Transverse colon (tissue), 4 donors: ENCODE results near the gene DCK. TPM values are rescaled to one million over a fixed set of nuclear protein-coding genes. Genes with fewer than 3 reads are reported as not detected.

Experiments used
- DNase-seq: peaks from one replicate; pipeline ENCODE4 v3.0.0-alpha.2; 2019
- H3K27ac ChIP-seq, 4 donors: fragments of 200-600 bp; sonication (generic); 2 replicates each; pipeline ENCODE4 v1.5.1; 2016 to 2018; ENCODE audit warnings: inconsistent platforms in 4 of 4
- H3K27me3 ChIP-seq: fragments of 200-600 bp; sonication (generic); 2 replicates; pipeline ENCODE4 v1.5.1; 2017; ENCODE audit warnings: inconsistent platforms
- H3K36me3 ChIP-seq, 4 donors: fragments of 200-600 bp; sonication (generic); 2 replicates each; pipeline ENCODE4 v1.5.1; 2017 to 2019; ENCODE audit warnings: inconsistent platforms in 4 of 4
- H3K4me1 ChIP-seq, 4 donors: fragments of 200-600 bp; sonication (generic); 2 replicates each; pipeline ENCODE4 v1.5.1; 2017 to 2020; ENCODE audit warnings: inconsistent platforms in 4 of 4
- H3K4me3 ChIP-seq, 4 donors: fragments of 200-600 bp; sonication (generic); 1 replicate in 1 of 4; 2 replicates in 3 of 4; pipeline versions ENCODE4 v1.5.1 to v1.6.1; 2017 to 2019; ENCODE audit warnings: inconsistent platforms in 4 of 4
- H3K9me3 ChIP-seq, 2 donors: fragments of 200-600 bp; sonication (generic); 2 replicates each; pipeline ENCODE4 v1.5.1; 2017 to 2019; ENCODE audit warnings: inconsistent platforms in 2 of 2
- CTCF ChIP-seq, 5 experiments: fragments of 200-600 bp in 3 of 5; fragments of 450-650 bp in 2 of 5; sonication (generic) in 3 of 5; IDR thresholded peaks; 1 replicate in 2 of 5; 2 replicates in 3 of 5; pipeline ENCODE4 v1.5.1; 2016 to 2017; ENCODE audit warnings: antibody characterized with exemption in 5 of 5, inconsistent platforms in 3 of 5, mild to moderate bottlenecking in 2 of 5, moderate library complexity in 1 of 5
- EP300 ChIP-seq: sonication (generic); formaldehyde crosslinking; IDR thresholded peaks from one replicate; pipeline ENCODE4 v1.6.1; 2017; ENCODE audit warnings: antibody characterized with exemption, low read depth
- POLR2A ChIP-seq: fragments of 450-650 bp; IDR thresholded peaks from one replicate; pipeline ENCODE4 v1.6.1; 2016; ENCODE audit warnings: antibody characterized with exemption, mild to moderate bottlenecking, moderate library complexity
- POLR2AphosphoS5 ChIP-seq, 3 donors: sonication (generic); formaldehyde crosslinking; IDR thresholded peaks; one replicate each; pipeline ENCODE4 v1.6.1; 2016; ENCODE audit warnings: antibody characterized with exemption in 3 of 3
- WGBS, 2 donors: methylation state at CpG; one replicate each; pipeline ENCODE4 v1.1.5; 2018; ENCODE audit warnings: low coverage in 1 of 2; 5-methylcytosine and 5-hydroxymethylcytosine counted together
- in situ Hi-C, 4 donors: fragments of 200-750 bp; cut with MboI; loops; one replicate each; pipeline versions ENCODE4 v1.15.0 to v1.15.1; 2017; ENCODE audit warnings: low sequenced_read_pairs in 3 of 4, low pct_ligation_motif_present in 1 of 4, low pct_unique_long_range_greater_than_20kb in 1 of 4
- intact Hi-C: fragments of 100-400 bp; cut with DNase I; formaldehyde crosslinking; loops from one replicate; pipeline ENCODE4 v1.15.1; 2023; ENCODE audit warnings: low total_unique reads
- total RNA-seq, 4 donors: library from RNA; depleted of rRNA; stranded (reverse); fragments of >200 nt; gene quantifications; one replicate each; pipeline ENCODE4 v1.1.0, GENCODE V29; 2016

The DCK gene
- total RNA-seq, 4 donors from 2014 or later: 6.0 to 18.1 (median 15.9) TPM

- 77 to 90% methylated on average over 4 to 5 of the region's 5 CpGs for WGBS, 2 donors
- Histone ChIP-seq H3K27me3 (no peaks in the 10 kb centered on the region), H3K4me1 (peaks cover 0 to 14% (median 2%) of the 10 kb centered on the region in 4 donors), H3K9me3 (no peaks in the 10 kb centered on the region), H3K36me3 (no peaks in the 10 kb centered on the region), H3K4me3 (no peak overlapping the region), H3K27ac (no peak overlapping the region)
- in situ Hi-C loops: no loop called here
- TF ChIP-seq CTCF (IDR thresholded peaks at IDR 0.05) (no peak), POLR2A (no peak), POLR2AphosphoS5 (IDR thresholded peaks at IDR 0.05) (no peak), EP300 (no peak)
- intact Hi-C loops: no loop called here
- no peak for DNase-seq
Observed at GRCh38 chr4:70948665-70949260, 44.7 kb upstream of the DCK start.

- H3K27me3 ChIP-seq: no peaks in the 10 kb centered on the region
- no peaks in the 10 kb centered on the region for H3K36me3 ChIP-seq
- 53 to 97% methylated on average over 1 of the region's 1 CpG for WGBS, 2 donors
- TF ChIP-seq EP300 (no peak), POLR2AphosphoS5 (IDR thresholded peaks at IDR 0.05) (no peak), POLR2A (no peak), CTCF (IDR thresholded peaks at IDR 0.05) (no peak)
- H3K4me1 ChIP-seq: peaks cover 0 to under 1% (median 0%) of the 10 kb centered on the region in 4 donors
- H3K4me3 ChIP-seq: no peak overlapping the region
- in situ Hi-C loops (no loop called here), intact Hi-C loops (no loop called here)
- H3K27ac ChIP-seq: no peak overlapping the region
- H3K9me3 ChIP-seq: no peaks in the 10 kb centered on the region
- DNase-seq: no peak
Observed at GRCh38 chr4:70954032-70954431, 39.4 kb upstream of the DCK start.

- in situ Hi-C loops (no loop called here), intact Hi-C loops (no loop called here)
- H3K27ac ChIP-seq: no peak overlapping the region
- no peaks in the 10 kb centered on the region for H3K9me3 ChIP-seq
- no peak overlapping the region for H3K4me3 ChIP-seq
- no peak for TF ChIP-seq POLR2AphosphoS5 (IDR thresholded peaks at IDR 0.05)
- no peak for TF ChIP-seq POLR2A
- no peak for TF ChIP-seq EP300
- TF ChIP-seq CTCF (IDR thresholded peaks at IDR 0.05): no peak
- WGBS, 2 donors: 88 to 95% methylated on average over 2 to 5 of the region's 5 CpGs
- H3K27me3 ChIP-seq: no peaks in the 10 kb centered on the region
- H3K4me1 ChIP-seq: no peaks in the 10 kb centered on the region
- peaks cover 0 to 13% (median 3%) of the 10 kb centered on the region in 4 donors for H3K36me3 ChIP-seq
- DNase-seq: no peak
Observed at GRCh38 chr4:70956549-70957210, 36.8 kb upstream of the DCK start.

- Histone ChIP-seq H3K4me1 (no peaks in the 10 kb centered on the region), H3K27ac (no peak overlapping the region), H3K9me3 (no peaks in the 10 kb centered on the region), H3K36me3 (peaks cover 0 to 13% (median 3%) of the 10 kb centered on the region in 4 donors), H3K27me3 (no peaks in the 10 kb centered on the region), H3K4me3 (no peak overlapping the region)
- in situ Hi-C loops (no loop called here), intact Hi-C loops (no loop called here)
- TF ChIP-seq CTCF (IDR thresholded peaks at IDR 0.05) (no peak), POLR2AphosphoS5 (IDR thresholded peaks at IDR 0.05) (no peak), EP300 (no peak), POLR2A (no peak)
- 87 to 90% methylated on average over 3 of the region's 3 CpGs for WGBS, 2 donors
- DNase-seq: no peak
Observed at GRCh38 chr4:70958681-70959080, 34.8 kb upstream of the DCK start.
